HEK293 (cell line): ENCODE measurements around the gene CHMP6.

ENCODE experiments used
- CTCF ChIA-PET: fragments of 350-600 bp; formaldehyde crosslinking; extraction: SDS; loops from one replicate; lab custom pipeline; 2021; ENCODE audit warnings: antibody characterized with exemption; lab: Yijun Ruan, JAX
- POLR2A ChIA-PET: fragments of 300-600 bp; formaldehyde crosslinking; extraction: SDS; loops from one replicate; lab custom pipeline; 2020; ENCODE audit warnings: antibody characterized with exemption, inconsistent platforms; lab: Yijun Ruan, JAX
- H3K27ac ChIP-seq: fragments of 200-500 bp; sonication (Bioruptor generic); 2 replicates; pipeline ENCODE4 v1.5.1; 2014; ENCODE audit warnings: low read depth, low read length, control low read depth, inconsistent platforms; ENCODE audit errors: extremely low read depth
- H3K36me3 ChIP-seq, 2 experiments: fragments of 200-500 bp in 1 of 2; sonication (Bioruptor generic) in 1 of 2; 1 replicate in 1 of 2; 2 replicates in 1 of 2; pipeline ENCODE4 v1.5.1; 2014 to 2017; ENCODE audit warnings: inconsistent platforms in 2 of 2, low read length in 2 of 2; ENCODE audit not compliant: control insufficient read depth in 2 of 2, insufficient read depth in 1 of 2
- H3K4me1 ChIP-seq: fragments of 200-500 bp; sonication (Bioruptor generic); 2 replicates; pipeline ENCODE4 v1.5.1; 2014; ENCODE audit warnings: mild to moderate bottlenecking, low read length, inconsistent platforms; ENCODE audit not compliant: control insufficient read depth, insufficient read depth
- H3K4me3 ChIP-seq: 2 replicates; pipeline ENCODE4 v1.5.1; 2011; ENCODE audit warnings: low read depth, mild to moderate bottlenecking, control low read depth, low read length, moderate library complexity
- H3K9me3 ChIP-seq: fragments of 200-500 bp; sonication (Bioruptor generic); 2 replicates; pipeline ENCODE4 v1.5.1; 2014; ENCODE audit warnings: low read depth, low read length, inconsistent platforms; ENCODE audit not compliant: control insufficient read depth, insufficient read depth
- EGR2 ChIP-seq: fragments of 450-650 bp; formaldehyde crosslinking; IDR thresholded peaks from 2 replicates; pipeline ENCODE4 v1.5.1; 2016; ENCODE audit warnings: low read depth, missing biosample characterization, missing genetic modification characterization
- KLF9 ChIP-seq: fragments of 450-650 bp; formaldehyde crosslinking; IDR thresholded peaks from 2 replicates; pipeline ENCODE4 v1.5.1; 2016; ENCODE audit warnings: missing biosample characterization, missing genetic modification characterization, low read depth
- PRDM10 ChIP-seq: fragments of 450-650 bp; formaldehyde crosslinking; IDR thresholded peaks from 2 replicates; pipeline ENCODE4 v1.5.1; 2016; ENCODE audit warnings: missing biosample characterization, missing genetic modification characterization
- SP3 ChIP-seq: fragments of 450-650 bp; formaldehyde crosslinking; IDR thresholded peaks from 2 replicates; pipeline ENCODE4 v1.5.1; 2016; ENCODE audit warnings: missing biosample characterization, missing genetic modification characterization
- SP7 ChIP-seq: fragments of 450-650 bp; formaldehyde crosslinking; IDR thresholded peaks from 2 replicates; pipeline ENCODE4 v1.5.1; 2016; ENCODE audit warnings: missing biosample characterization, missing genetic modification characterization
- ZBTB17 ChIP-seq: fragments of 450-650 bp; formaldehyde crosslinking; IDR thresholded peaks from 2 replicates; pipeline ENCODE4 v1.5.1; 2016; ENCODE audit warnings: missing biosample characterization, missing genetic modification characterization
- ZBTB8A ChIP-seq: fragments of 450-650 bp; formaldehyde crosslinking; IDR thresholded peaks from 2 replicates; pipeline ENCODE4 v1.5.1; 2016; ENCODE audit warnings: missing biosample characterization, missing genetic modification characterization
- ZEB2 ChIP-seq: fragments of 450-650 bp; formaldehyde crosslinking; IDR thresholded peaks from 2 replicates; pipeline ENCODE4 v1.5.1; 2016; ENCODE audit warnings: missing biosample characterization, missing genetic modification characterization
- ZNF133 ChIP-seq: fragments of 450-650 bp; formaldehyde crosslinking; IDR thresholded peaks from 2 replicates; pipeline ENCODE4 v1.5.1; 2016; ENCODE audit warnings: missing biosample characterization, missing genetic modification characterization
- ZNF155 ChIP-seq: fragments of 450-650 bp; formaldehyde crosslinking; IDR thresholded peaks from 2 replicates; pipeline ENCODE4 v1.5.1; 2016; ENCODE audit warnings: missing biosample characterization, missing genetic modification characterization
- ZNF311 ChIP-seq: fragments of 450-650 bp; formaldehyde crosslinking; IDR thresholded peaks from 2 replicates; pipeline ENCODE4 v1.5.1; 2017; ENCODE audit warnings: missing biosample characterization, missing genetic modification characterization, borderline replicate concordance
- ZNF341 ChIP-seq: fragments of 450-650 bp; formaldehyde crosslinking; IDR thresholded peaks from 2 replicates; pipeline ENCODE4; 2016; ENCODE audit warnings: low read depth, missing biosample characterization, missing genetic modification characterization
- ZNF423 ChIP-seq: fragments of 450-650 bp; formaldehyde crosslinking; IDR thresholded peaks from 2 replicates; pipeline ENCODE4 v1.5.1; 2016; ENCODE audit warnings: missing biosample characterization, missing genetic modification characterization
- ZNF530 ChIP-seq: fragments of 450-650 bp; formaldehyde crosslinking; IDR thresholded peaks from 2 replicates; pipeline ENCODE4 v1.5.1; 2016; ENCODE audit warnings: low read depth, missing biosample characterization, missing genetic modification characterization
- ZNF561 ChIP-seq: fragments of 450-650 bp; IDR thresholded peaks from 2 replicates; pipeline ENCODE4 v1.5.1; 2018; ENCODE audit warnings: missing biosample characterization, missing genetic modification characterization, borderline replicate concordance
- ZNF600 ChIP-seq: fragments of 450-650 bp; formaldehyde crosslinking; IDR thresholded peaks from 2 replicates; pipeline ENCODE4 v1.5.1; 2016; ENCODE audit warnings: missing biosample characterization, missing genetic modification characterization
- ZNF610 ChIP-seq: fragments of 450-650 bp; formaldehyde crosslinking; IDR thresholded peaks from 2 replicates; pipeline ENCODE4 v1.5.1; 2016; ENCODE audit warnings: missing biosample characterization, missing genetic modification characterization, borderline replicate concordance
- ZNF692 ChIP-seq: fragments of 450-650 bp; formaldehyde crosslinking; IDR thresholded peaks from 2 replicates; pipeline ENCODE4 v1.5.1; 2016; ENCODE audit warnings: missing biosample characterization, missing genetic modification characterization
- ZNF76 ChIP-seq: fragments of 450-650 bp; formaldehyde crosslinking; IDR thresholded peaks from 2 replicates; pipeline ENCODE4; 2016; ENCODE audit warnings: low read depth, missing biosample characterization, missing genetic modification characterization, borderline replicate concordance
- TF ChIP-seq, protein P1 (sequence below): fragments of 450-650 bp; formaldehyde crosslinking; conservative IDR thresholded peaks from 2 replicates; pipeline ENCODE4 v1.5.1; 2016; ENCODE audit warnings: low read depth, missing biosample characterization, missing genetic modification characterization
- TF ChIP-seq, protein P2 (sequence below): sonication (generic); formaldehyde crosslinking; IDR thresholded peaks from 2 replicates; pipeline ENCODE4 v1.8.1; 2022; ENCODE audit warnings: mild to moderate bottlenecking, moderate library complexity, missing genetic modification reagents

CHMP6 gene

DNA sequence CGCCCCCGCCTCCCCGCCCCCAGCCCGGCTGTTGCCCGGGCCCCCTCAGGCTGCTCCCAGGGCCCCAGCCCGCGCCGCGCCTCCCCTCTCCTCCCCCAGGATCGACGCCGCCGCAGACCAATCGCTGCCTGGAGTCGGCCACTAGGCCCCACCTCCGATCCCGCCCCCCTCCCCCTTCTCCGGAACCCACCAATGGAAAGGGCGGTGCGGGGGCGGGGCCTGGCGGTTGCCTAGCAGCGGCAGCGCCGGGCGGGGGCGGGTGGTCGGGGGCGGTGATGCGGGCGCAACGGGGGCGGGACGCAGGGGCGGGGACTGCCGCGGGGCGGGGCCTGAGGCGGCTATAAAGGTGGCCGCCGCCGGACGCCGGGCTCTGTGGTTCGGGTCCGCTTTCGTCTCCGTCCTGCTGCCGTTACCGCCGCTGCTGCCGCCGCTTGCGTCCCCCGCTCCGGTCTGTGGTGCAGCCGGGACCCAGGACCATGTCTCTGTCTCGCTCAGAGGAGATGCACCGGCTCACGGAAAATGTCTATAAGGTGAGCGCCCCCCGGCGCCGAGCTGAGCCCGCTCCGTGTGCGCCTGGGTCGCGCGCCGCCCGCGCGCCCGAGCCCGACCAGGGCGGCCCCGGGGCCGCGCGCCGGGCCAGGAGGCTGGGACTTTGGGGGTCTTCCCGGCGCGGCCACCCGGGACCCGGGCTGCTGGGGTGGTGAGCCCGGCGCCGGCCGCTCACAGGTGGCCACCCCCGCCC lies 43.3 kb downstream of the CHMP6 start, which contains the start of gene BAIAP2 (continued):
- TF ChIP-seq ZNF692 (no peak), PRDM10 (peak; percentile 77), ZNF76 (tag by site-specific recombination) (no peak), SP7 (tag by site-specific recombination) (peak; percentile 51), ZBTB8A (tag by site-specific recombination) (peak; percentile 52), SP3 (tag by site-specific recombination) (peak; percentile 85), ZNF561 (tag by site-specific recombination) (0 out of 2 replicates have a peak, but pooled peaks have one; percentile 31), ZNF341 (tag by site-specific recombination) (peak; percentile 78), KLF9 (0 out of 2 replicates have a peak, but pooled peaks have one; percentile 21)
- TF ChIP-seq, protein P1, sequence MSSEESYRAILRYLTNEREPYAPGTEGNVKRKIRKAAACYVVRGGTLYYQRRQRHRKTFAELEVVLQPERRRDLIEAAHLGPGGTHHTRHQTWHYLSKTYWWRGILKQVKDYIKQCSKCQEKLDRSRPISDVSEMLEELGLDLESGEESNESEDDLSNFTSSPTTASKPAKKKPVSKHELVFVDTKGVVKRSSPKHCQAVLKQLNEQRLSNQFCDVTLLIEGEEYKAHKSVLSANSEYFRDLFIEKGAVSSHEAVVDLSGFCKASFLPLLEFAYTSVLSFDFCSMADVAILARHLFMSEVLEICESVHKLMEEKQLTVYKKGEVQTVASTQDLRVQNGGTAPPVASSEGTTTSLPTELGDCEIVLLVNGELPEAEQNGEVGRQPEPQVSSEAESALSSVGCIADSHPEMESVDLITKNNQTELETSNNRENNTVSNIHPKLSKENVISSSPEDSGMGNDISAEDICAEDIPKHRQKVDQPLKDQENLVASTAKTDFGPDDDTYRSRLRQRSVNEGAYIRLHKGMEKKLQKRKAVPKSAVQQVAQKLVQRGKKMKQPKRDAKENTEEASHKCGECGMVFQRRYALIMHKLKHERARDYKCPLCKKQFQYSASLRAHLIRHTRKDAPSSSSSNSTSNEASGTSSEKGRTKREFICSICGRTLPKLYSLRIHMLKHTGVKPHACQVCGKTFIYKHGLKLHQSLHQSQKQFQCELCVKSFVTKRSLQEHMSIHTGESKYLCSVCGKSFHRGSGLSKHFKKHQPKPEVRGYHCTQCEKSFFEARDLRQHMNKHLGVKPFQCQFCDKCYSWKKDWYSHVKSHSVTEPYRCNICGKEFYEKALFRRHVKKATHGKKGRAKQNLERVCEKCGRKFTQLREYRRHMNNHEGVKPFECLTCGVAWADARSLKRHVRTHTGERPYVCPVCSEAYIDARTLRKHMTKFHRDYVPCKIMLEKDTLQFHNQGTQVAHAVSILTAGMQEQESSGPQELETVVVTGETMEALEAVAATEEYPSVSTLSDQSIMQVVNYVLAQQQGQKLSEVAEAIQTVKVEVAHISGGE (tag by site-specific recombination), result 0 out of 2 replicates have a peak, but pooled peaks have one; percentile 32
- TF ChIP-seq, protein P2, sequence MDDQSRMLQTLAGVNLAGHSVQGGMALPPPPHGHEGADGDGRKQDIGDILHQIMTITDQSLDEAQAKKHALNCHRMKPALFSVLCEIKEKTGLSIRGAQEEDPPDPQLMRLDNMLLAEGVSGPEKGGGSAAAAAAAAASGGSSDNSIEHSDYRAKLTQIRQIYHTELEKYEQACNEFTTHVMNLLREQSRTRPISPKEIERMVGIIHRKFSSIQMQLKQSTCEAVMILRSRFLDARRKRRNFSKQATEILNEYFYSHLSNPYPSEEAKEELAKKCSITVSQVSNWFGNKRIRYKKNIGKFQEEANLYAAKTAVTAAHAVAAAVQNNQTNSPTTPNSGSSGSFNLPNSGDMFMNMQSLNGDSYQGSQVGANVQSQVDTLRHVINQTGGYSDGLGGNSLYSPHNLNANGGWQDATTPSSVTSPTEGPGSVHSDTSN (CRISPR knock-in tag), result peak; percentile 67; the same call in 1 of the 2 replicates

DNA sequence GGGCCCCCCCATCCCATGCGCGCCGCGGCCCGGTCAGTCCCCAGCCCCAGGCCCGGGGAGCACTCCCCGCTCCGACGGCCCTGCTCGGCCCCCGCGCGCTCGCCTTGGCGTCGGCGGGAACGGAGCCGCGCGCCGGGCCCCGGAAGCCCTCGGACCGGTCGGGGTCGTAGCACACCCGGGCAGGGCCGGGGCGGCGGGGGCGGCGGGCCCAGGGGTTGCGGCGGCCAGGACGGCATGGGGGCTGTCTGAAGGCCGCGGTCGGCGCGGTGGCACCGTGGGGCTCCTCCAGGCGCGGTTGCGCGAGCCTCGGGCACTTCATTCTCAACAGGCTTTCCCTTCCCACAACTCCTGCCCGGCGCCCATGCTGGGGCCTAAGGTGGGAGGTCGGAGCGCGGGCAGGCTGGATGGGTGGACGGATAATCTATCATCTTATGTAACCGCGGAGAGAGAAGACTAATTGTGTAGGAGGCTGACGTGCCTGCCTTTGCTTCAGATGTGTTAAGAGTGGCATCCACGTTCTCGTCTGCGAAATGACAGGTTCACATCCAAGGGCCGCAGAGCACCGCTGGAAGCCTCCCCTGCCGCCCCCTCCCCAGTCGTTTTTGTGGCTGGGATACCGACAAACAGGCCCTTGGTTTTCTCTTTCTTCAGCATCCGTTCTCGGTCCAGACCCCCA lies 44.0 kb downstream of the CHMP6 start:
- CTCF ChIA-PET, result interaction anchor here (1.8 to 4.3 kb wide), 4 partner anchors 12 to 67 kb away, joined by 7 to 24 read pairs (median 12); no protein-coding TSS in a partner anchor
- Histone ChIP-seq H3K36me3 (peaks cover 0 to 39% of the 10 kb centered on the region in 2 experiments; a peak in 1 of 3 replicates), H3K9me3 (no peaks in the 10 kb centered on the region), H3K27ac (peak overlapping the region; percentile 58; the same call in 1 of the 2 replicates), H3K4me3 (peak overlapping the region; percentile 75), H3K4me1 (peaks cover 9% of the 10 kb centered on the region)
- POLR2A ChIA-PET, result interaction anchor here (0.6 to 3.9 kb wide), 17 partner anchors 8 to 325 kb away, joined by 3 to 23 read pairs (median 5); partner anchors contain the start of gene CHMP6
- peak; percentile 19; the same call in 1 of the 2 replicates for TF ChIP-seq ZBTB17 (tag by site-specific recombination)
- no peak for TF ChIP-seq ZNF692
- no peak for TF ChIP-seq SP3 (tag by site-specific recombination)
- TF ChIP-seq ZNF133, result no peak
- TF ChIP-seq ZNF530 (tag by site-specific recombination), result no peak
- no peak for TF ChIP-seq ZNF423 (tag by site-specific recombination)
- 0 out of 2 replicates have a peak, but pooled peaks have one; percentile 24 for TF ChIP-seq ZNF600 (tag by site-specific recombination)
- peak; percentile 50; the same call in 1 of the 2 replicates for TF ChIP-seq ZEB2 (tag by site-specific recombination)
- TF ChIP-seq ZNF311 (tag by site-specific recombination), result no peak
- TF ChIP-seq ZNF155 (tag by site-specific recombination), result no peak
- TF ChIP-seq ZNF610 (tag by site-specific recombination), result no peak
- peak; percentile 90 for TF ChIP-seq EGR2 (tag by site-specific recombination)
